Stomach (tissue), 4 donors: ENCODE measurements around the gene ANKS1A.

Source experiments
- CTCF ChIP-seq, 7 experiments: fragments of 450-650 bp in 4 of 7; fragments of 200-600 bp in 3 of 7; sonication (generic) in 3 of 7; IDR thresholded peaks; one replicate each; pipeline ENCODE4 v1.5.1; 2016 to 2019; ENCODE audit warnings: antibody characterized with exemption in 7 of 7, control low read depth in 2 of 7, mild to moderate bottlenecking in 1 of 7
- EP300 ChIP-seq: sonication (generic); formaldehyde crosslinking; IDR thresholded peaks from one replicate; pipeline ENCODE4 v1.6.1; 2017; ENCODE audit warnings: antibody characterized with exemption
- POLR2A ChIP-seq, 4 donors: fragments of 450-650 bp; IDR thresholded peaks; one replicate each; pipeline ENCODE4 v1.6.1; 2016; ENCODE audit warnings: antibody characterized with exemption in 4 of 4, control low read depth in 2 of 4, mild to moderate bottlenecking in 1 of 4, moderate library complexity in 1 of 4
- POLR2AphosphoS5 ChIP-seq, 3 donors: sonication (generic); formaldehyde crosslinking; IDR thresholded peaks; one replicate each; pipeline ENCODE4 v1.6.1; 2016; ENCODE audit warnings: antibody characterized with exemption in 3 of 3

GRCh38 chr6:35088281-35089215 lies 199.5 kb downstream of the ANKS1A start:
- TF ChIP-seq CTCF (IDR thresholded peaks at IDR 0.05) = no peak
- TF ChIP-seq POLR2A (IDR thresholded peaks at IDR 0.05) = no peak
- no peak for TF ChIP-seq POLR2AphosphoS5 (IDR thresholded peaks at IDR 0.05)
- no peak for TF ChIP-seq EP300
